PFSK-1 (cell line): ENCODE results near the gene SPACDR.

Source experiments
- POLR2AphosphoS5 ChIP-seq: IDR thresholded peaks from 2 replicates; pipeline ENCODE4 v1.6.1; 2012; ENCODE audit warnings: low read depth, mild to moderate bottlenecking, control low read depth, low read length, moderate library complexity
- REST ChIP-seq, 2 experiments: IDR thresholded peaks; 2 replicates each; pipeline versions ENCODE4 v1.6.1 to v1.8.0; 2011 to 2012; ENCODE audit warnings: low read depth in 2 of 2, low read length in 2 of 2, control low read depth in 1 of 2, inconsistent platforms in 1 of 2, mild to moderate bottlenecking in 1 of 2, moderate library complexity in 1 of 2; ENCODE audit not compliant: insufficient read depth in 1 of 2
- SIN3A ChIP-seq: IDR thresholded peaks from 2 replicates; pipeline ENCODE4 v1.6.1; 2012; ENCODE audit warnings: mild to moderate bottlenecking, low read length, moderate library complexity, borderline replicate concordance; ENCODE audit not compliant: insufficient read depth
- TAF1 ChIP-seq: IDR thresholded peaks from 2 replicates; pipeline ENCODE4 v1.6.1; 2012; ENCODE audit warnings: low read length, control low read depth, borderline replicate concordance; ENCODE audit not compliant: insufficient read depth

- no peak for TF ChIP-seq REST (IDR thresholded peaks at IDR 0.05; ENCODE audit: insufficient read depth in 1 of 2, low read depth in 2 of 2, low read length in 2 of 2)
- TF ChIP-seq POLR2AphosphoS5, result no peak
- TF ChIP-seq TAF1, result no peak
- no peak for TF ChIP-seq SIN3A
Measured at GRCh38 chr7:100427762-100428198, 36.3 kb downstream of the SPACDR start.
